ENCODE data around the gene BAZ2B. TPM values are rescaled to one million over a fixed set of nuclear protein-coding genes. Genes with fewer than 3 reads are reported as not detected.

The BAZ2B gene
- total and polyA plus RNA-seq, 9 of the 15 experiments (the other 6 are each of a cell fraction or from before 2014, with no cell fraction given) = 7.5 to 38.6 (median 19.8) TPM

GRCh38 chr2:159658881-159659873 is 42.8 kb upstream of the BAZ2B start (continued):
- TF ChIP-seq SFPQ (IDR thresholded peaks at IDR 0.05; ENCODE audit: low read depth, low read length) = no peak
- TF ChIP-seq FOSL1 (tag; conservative IDR thresholded peaks at IDR 0.05) = no peak
- TF ChIP-seq, protein P1, sequence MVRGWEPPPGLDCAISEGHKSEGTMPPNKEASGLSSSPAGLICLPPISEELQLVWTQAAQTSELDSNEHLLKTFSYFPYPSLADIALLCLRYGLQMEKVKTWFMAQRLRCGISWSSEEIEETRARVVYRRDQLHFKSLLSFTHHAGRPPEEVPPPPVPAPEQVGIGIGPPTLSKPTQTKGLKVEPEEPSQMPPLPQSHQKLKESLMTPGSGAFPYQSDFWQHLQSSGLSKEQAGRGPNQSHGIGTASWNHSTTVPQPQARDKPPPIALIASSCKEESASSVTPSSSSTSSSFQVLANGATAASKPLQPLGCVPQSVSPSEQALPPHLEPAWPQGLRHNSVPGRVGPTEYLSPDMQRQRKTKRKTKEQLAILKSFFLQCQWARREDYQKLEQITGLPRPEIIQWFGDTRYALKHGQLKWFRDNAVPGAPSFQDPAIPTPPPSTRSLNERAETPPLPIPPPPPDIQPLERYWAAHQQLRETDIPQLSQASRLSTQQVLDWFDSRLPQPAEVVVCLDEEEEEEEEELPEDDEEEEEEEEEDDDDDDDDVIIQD (CRISPR knock-in tag; IDR thresholded peaks at IDR 0.05) = no peak
- TF ChIP-seq, protein P2, sequence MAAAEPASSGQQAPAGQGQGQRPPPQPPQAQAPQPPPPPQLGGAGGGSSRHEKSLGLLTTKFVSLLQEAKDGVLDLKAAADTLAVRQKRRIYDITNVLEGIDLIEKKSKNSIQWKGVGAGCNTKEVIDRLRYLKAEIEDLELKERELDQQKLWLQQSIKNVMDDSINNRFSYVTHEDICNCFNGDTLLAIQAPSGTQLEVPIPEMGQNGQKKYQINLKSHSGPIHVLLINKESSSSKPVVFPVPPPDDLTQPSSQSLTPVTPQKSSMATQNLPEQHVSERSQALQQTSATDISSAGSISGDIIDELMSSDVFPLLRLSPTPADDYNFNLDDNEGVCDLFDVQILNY (CRISPR knock-in tag; IDR thresholded peaks at IDR 0.05) = no peak
- TF ChIP-seq, protein P3, sequence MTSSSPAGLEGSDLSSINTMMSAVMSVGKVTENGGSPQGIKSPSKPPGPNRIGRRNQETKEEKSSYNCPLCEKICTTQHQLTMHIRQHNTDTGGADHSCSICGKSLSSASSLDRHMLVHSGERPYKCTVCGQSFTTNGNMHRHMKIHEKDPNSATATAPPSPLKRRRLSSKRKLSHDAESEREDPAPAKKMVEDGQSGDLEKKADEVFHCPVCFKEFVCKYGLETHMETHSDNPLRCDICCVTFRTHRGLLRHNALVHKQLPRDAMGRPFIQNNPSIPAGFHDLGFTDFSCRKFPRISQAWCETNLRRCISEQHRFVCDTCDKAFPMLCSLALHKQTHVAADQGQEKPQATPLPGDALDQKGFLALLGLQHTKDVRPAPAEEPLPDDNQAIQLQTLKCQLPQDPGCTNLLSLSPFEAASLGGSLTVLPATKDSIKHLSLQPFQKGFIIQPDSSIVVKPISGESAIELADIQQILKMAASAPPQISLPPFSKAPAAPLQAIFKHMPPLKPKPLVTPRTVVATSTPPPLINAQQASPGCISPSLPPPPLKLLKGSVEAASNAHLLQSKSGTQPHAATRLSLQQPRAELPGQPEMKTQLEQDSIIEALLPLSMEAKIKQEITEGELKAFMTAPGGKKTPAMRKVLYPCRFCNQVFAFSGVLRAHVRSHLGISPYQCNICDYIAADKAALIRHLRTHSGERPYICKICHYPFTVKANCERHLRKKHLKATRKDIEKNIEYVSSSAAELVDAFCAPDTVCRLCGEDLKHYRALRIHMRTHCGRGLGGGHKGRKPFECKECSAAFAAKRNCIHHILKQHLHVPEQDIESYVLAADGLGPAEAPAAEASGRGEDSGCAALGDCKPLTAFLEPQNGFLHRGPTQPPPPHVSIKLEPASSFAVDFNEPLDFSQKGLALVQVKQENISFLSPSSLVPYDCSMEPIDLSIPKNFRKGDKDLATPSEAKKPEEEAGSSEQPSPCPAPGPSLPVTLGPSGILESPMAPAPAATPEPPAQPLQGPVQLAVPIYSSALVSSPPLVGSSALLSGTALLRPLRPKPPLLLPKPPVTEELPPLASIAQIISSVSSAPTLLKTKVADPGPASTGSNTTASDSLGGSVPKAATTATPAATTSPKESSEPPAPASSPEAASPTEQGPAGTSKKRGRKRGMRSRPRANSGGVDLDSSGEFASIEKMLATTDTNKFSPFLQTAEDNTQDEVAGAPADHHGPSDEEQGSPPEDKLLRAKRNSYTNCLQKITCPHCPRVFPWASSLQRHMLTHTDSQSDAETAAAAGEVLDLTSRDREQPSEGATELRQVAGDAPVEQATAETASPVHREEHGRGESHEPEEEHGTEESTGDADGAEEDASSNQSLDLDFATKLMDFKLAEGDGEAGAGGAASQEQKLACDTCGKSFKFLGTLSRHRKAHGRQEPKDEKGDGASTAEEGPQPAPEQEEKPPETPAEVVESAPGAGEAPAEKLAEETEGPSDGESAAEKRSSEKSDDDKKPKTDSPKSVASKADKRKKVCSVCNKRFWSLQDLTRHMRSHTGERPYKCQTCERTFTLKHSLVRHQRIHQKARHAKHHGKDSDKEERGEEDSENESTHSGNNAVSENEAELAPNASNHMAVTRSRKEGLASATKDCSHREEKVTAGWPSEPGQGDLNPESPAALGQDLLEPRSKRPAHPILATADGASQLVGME (CRISPR knock-in tag; IDR thresholded peaks at IDR 0.05) = no peak
- TF ChIP-seq CTCFL (IDR thresholded peaks at IDR 0.05; ENCODE audit: borderline replicate concordance, insufficient read depth, low read depth, low read length, poor library complexity, severe bottlenecking) = no peak
- no peak for TF ChIP-seq CBX8 (IDR thresholded peaks at IDR 0.05; ENCODE audit: borderline replicate concordance, extremely low read depth, low read depth, low read length, poor library complexity, severe bottlenecking)
- no peak for TF ChIP-seq FOXO4 (CRISPR knock-in tag; IDR thresholded peaks at IDR 0.05)
- no peak for TF ChIP-seq SRSF7 (optimal IDR thresholded peaks at IDR 0.05; ENCODE audit: low read depth, low read length)

All from K562 (cell line).